HG03135 (cell line): ENCODE measurements around the gene ANO1.

Source experiments
- ATAC-seq: cut with Tn5 transposase; IDR thresholded peaks from one replicate; pipeline ENCODE4 v1.9.1; 2021; ENCODE audit warnings: mild to moderate bottlenecking, moderate library complexity; ENCODE audit not compliant: unreplicated experiment

Gene ANO1

DNA sequence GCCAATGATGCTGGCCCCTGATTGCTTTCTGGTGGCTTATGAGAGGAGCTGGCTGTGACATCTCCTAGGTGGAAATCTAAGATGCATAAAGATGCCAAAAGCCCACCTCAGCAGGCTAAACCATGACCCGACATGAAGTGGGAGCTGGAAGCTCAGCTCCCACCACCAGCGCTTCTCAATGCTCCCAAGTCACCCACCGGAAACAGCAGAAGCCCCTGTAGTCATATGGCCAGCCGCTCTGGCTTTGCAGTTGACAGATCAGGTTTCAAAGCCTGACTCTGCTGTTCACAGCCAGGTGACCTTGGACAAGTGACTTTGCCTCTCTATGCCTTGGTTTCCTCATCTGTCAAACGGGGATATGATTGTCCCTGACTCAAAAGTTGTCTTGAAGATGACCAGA is 29.1 kb upstream of the ANO1 start:
- ATAC-seq = no peak

DNA sequence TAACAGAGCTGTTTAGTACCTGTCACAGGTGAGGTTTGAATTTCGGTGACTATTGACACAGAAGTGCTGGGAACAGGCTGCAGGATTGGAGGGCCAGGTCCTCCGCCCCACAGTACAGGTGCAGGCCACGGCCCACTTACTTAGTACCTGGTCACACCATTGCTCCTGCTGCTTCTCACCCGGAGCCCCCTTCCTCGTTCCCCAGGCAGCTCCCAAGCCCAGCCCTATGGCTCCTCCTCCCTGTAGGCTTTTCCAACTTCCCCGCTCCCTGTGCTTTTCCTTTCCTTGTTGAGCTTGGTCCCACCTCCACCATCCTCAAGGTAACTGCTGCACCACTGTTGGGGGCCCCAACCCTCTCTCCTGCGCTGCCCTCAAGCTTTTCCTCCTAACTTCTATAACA is 27.9 kb upstream of the ANO1 start:
- no peak for ATAC-seq

DNA sequence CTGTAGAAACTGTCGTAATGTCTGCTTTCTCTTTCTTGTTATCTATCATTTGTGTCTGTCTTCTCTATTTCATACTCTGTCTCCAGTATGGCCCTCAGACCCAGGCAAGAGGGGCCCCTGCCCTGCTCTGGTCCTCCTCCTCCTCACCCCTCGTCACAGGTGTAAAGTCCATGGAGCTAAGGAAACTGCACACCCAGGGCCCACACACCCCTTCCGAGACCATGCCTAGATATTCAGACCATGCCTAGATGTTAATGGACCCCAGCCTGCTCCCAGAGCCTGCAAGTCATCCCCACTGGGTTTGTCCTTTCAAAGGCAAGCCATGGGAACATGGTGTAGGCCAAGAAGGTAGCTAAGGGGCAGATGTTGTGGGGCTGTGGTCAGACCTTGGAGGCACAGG is 24.1 kb upstream of the ANO1 start:
- no peak for ATAC-seq

- no peak for ATAC-seq
These were observed 22.7 kb upstream of the ANO1 start for GRCh38 chr11:70055444-70055843.

DNA sequence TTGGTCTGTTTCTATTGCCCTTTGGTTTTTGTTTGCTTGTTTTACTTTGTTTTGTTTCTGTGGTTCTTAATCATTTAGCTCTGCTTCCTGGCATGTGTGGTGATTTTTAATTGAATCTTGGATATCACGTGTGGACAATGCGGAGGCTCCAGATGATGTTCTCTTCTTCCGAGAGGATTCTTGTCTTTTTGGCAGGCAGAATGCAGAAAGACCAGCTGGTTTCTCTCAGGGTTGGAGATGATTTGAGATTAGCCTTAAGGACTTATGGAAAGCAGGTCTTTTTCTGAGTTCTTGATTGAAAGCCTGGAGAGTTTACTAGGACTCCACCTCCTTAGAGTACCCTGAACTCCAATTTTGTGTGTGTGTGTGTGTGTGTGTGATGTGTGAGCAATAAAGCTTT is 21.0 kb upstream of the ANO1 start:
- ATAC-seq = no peak

DNA sequence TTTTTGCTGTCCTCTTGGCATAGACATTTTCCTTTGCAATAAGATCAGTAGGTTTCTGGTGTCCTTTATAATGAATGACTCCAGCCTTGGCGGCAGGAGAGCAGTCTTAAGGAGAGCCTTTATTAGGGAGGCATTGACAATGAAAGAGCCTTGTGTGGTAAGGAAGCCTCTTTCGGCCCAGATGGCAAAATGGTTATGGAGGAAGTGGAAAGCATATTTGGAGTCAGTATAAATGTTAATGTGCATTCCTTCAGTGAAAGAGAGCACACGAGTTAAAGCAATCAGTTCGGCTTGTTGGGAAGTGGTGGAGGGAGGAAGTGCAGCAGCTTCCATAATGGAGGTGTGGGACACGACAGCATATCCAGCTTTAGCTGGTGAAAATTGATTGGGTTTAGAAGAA is 18.1 kb upstream of the ANO1 start:
- ATAC-seq = no peak

- ATAC-seq = no peak
These were observed 17.4 kb upstream of the ANO1 start for GRCh38 chr11:70060611-70061293.

DNA sequence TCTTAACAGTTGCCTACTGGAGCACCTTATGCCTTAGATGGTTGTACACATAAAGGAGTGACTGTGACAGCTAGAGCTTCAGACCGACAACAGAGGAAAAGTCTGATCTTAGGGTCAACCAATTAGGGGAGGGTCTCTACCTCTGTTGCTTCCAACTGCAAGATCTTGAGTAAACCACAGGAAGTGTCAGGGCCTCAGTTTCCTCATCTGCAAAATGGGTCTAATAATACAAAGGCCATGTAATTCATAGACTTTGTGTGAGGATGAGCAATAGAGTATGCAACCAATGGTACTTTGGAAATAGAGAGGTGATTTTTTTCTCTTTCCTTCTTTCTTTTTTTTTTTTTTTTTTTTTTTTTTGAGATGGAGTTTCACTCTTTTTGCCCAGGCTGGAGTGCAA is 16.4 kb upstream of the ANO1 start:
- ATAC-seq = no peak

DNA sequence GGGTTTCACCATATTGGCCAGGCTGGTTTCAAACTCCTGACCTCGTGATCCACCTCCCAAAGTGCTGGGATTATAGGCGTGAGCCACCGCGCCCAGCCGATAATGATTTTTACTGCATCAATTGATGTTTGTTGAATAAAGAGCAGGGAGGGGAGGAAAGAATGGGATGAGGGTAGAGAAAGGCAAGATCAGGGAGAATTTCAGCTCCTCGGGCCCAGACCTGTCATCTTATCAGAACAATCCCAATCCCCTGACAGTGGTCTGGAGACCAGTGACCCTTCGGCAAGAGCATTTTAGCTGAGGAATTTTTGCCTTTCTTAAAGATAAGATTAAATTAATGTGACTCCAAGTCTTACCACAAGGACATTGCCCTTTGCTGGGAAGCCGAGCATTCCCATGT is 15.0 kb upstream of the ANO1 start:
- no peak for ATAC-seq

- ATAC-seq = no peak
These were observed 14.6 kb upstream of the ANO1 start for GRCh38 chr11:70063555-70063954.

DNA sequence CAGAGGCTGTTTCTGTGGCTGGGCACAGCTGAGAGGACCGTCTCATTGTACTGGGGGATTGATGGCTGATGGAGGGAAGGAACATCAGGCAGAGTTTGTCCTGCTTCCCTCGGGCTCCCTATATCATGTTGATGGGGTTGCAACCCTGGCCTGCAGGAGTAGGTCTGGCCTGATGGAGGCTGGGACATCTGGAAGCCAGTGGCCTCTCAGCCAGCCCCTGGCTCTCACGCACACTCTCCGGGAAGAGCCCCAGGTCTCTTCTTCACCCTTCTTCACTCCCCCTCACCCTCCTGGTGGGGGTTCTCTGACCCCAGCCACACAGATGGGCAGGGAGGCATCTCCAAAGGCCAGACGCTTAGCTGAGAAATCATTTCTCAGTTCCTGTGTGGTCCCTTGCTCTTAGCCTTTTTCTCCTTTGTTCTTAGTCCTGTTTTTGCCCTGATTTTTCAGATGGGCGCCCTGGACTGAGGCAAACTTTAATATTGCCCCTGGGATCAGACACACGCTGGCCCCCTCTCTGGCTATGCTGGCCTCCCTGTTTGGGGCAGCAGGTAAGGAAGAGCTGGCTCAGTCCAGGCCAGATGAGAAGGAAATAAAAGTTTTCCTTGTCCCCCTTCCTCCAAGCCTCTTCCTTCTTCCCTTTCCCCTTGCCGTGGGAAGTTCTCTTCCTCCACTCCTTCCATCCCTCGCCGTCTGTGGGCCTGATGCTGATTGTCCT is 13.9 kb upstream of the ANO1 start:
- no peak for ATAC-seq

DNA sequence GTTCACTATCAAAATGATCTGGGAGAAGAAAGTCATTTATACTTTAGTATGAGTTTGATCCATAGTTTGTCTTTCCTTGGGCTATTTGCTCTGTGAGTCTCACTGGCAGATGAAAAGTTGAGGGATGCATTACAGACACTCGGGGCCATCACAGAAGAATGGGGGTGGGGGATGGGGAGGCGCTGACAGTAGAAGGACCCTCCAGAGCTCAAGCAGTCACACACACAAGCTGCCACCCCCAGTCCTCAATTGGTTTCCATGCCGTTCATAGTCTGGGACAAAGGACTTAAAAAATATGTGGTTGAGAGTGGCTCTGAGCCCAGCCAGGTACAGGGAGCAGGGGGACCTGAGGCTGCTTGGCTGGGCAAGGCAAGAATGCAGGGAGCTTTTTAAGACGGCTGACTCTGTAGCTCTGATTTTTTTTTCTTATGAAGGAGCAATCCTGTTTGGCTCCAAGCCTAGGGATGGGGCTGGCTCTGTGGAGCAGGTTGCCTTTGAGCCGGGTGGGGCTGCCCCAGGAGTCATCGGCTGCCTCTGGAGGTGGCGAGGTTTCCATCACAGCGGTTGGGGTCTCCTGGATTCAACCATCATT is 13.3 kb upstream of the ANO1 start:
- no peak for ATAC-seq

GRCh38 chr11:70065318-70066135 is 12.6 kb upstream of the ANO1 start:
- no peak for ATAC-seq

DNA sequence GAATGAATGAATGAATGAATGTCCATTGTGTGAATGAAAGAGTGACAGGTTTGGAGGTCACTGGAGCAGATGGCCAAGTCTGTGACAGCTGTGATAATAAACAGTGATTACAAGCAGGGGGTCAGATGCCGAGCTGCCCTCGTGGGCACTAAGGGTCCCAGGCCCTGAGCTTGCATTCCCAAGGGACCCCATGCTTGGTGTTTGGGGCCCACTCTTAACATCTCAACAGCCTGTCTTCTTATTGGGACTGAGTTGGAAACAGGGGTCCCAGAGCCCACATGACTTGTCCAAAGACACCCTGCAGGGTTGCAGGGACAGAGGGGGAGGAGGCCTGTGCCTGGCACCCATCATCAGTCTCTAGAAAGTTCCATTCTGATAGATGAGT is 12.0 kb upstream of the ANO1 start:
- ATAC-seq = no peak

DNA sequence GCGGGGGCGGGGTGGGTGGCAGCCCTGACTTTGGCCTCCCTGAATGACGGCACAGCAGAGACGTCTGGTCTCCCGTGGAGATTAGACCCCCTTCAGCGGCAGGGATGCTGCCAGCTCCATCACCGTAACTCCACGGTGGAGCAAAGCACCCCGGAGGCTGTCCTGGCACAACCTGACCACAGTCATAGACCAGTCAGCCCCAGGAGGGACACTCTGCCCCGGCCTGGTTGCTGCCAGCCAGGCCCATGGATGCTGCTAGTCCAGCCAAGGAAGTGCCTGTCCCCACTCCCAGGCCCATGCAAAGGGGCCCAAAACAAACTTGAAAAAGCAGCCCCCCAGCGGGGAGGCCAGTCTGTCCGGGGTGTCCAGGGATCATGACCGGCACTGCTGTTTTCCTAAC is 11.5 kb upstream of the ANO1 start:
- ATAC-seq = no peak

- ATAC-seq = no peak
These were observed 11.1 kb upstream of the ANO1 start for GRCh38 chr11:70067036-70067435.

DNA sequence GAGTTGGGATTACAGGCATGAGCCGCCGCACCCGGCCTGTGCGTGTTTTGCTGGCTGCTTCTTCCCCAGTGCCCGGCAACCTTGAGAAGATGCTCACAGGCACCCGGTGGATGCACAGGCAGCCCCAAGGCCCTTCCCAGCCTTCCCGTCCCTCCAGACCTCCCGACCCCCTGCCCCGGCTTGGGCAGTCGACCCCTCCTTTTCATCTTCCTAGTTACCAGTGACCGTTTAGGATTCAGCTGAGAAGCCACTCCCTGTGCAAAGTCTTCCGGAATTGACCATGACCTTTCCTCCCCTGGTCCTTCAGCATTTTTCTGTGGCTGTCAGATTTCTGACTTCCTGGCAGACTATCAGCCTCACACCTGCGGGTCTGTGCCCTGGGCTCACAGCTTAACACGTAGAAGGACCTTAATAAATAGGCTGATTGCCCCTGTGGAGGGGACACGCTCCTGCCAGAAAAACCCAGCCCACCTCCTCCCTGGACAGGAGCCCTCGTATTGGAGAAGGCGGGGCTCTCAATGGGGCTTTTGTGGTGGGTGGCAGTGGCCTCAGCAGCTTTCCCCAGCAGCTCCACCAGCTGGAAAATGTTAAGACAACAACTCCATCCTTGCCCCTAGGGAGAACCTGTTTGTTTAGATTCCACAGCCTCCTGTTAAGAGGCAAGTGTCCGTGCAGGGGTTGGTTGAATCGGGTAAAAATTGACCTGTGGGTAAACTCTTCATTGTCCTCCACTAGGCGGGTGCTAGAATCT is 10.4 kb upstream of the ANO1 start:
- no peak for ATAC-seq

- ATAC-seq = no peak
These were observed 9.8 kb upstream of the ANO1 start for GRCh38 chr11:70068345-70068744.

- no peak for ATAC-seq
These were observed 9.2 kb upstream of the ANO1 start for GRCh38 chr11:70068950-70069349.

- ATAC-seq = no peak
These were observed 7.4 kb upstream of the ANO1 start for GRCh38 chr11:70070706-70071105.

DNA sequence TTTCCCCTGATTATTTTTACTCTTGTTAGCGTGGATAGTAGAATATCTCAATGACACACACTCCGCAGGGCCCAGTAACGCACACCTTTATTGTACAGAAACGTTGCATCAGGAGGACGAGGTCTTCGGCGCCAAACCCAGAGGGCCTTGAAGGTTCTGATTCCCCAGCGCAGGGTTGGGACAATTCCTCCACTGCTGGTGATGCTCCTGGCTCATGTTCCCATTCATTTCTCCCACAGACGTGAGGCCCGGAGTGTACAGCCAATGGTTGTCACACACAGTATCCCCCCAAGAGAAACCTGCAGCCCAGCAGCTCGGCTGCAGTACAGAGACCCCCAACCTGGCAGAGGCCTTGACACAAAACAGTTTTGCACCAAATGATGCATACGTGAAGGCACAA is 6.1 kb upstream of the ANO1 start:
- ATAC-seq = no peak
